ENCODE measurements around the gene ABLIM1.

- TF ChIP-seq CTCF (IDR thresholded peaks at IDR 0.05 in 4 of 5, conservative IDR thresholded peaks at IDR 0.05 in 1 of 5): no peak
- no peak for TF ChIP-seq POLR2A (IDR thresholded peaks at IDR 0.05)
These were observed 217.0 kb downstream of the ABLIM1 start for GRCh38 chr10:114441107-114441506.
